Measurements from ENCODE around the gene ABHD8. TPM values are rescaled to one million over a fixed set of nuclear protein-coding genes. Genes with fewer than 3 reads are reported as not detected.

Gene ABHD8
- total and polyA plus RNA-seq, 2 of the 13 experiments (the other 11 are each of a cell fraction or from before 2014, with no cell fraction given): 6.3 to 7.2 TPM

GRCh38 chr19:17242431-17243208 lies 60.6 kb downstream of the ABHD8 start (continued):
- TF ChIP-seq ZNF687 (CRISPR knock-in tag; IDR thresholded peaks at IDR 0.05) (peak; percentile 53), ZNF598 (CRISPR knock-in tag; IDR thresholded peaks at IDR 0.05; ENCODE audit: borderline replicate concordance) (no peak), ZNF75D (CRISPR knock-in tag; IDR thresholded peaks at IDR 0.05; ENCODE audit: borderline replicate concordance) (no peak), TEAD3 (CRISPR knock-in tag; optimal IDR thresholded peaks at IDR 0.05; ENCODE audit: borderline replicate concordance) (no peak), ZFX (CRISPR knock-in tag; IDR thresholded peaks at IDR 0.05; ENCODE audit: low read depth) (peak; percentile 66), ZNF800 (CRISPR knock-in tag; IDR thresholded peaks at IDR 0.05) (no peak), ARHGAP35 (CRISPR knock-in tag; IDR thresholded peaks at IDR 0.05; ENCODE audit: borderline replicate concordance) (no peak), PATZ1 (CRISPR knock-in tag; IDR thresholded peaks at IDR 0.05) (no peak; the same call in 1 of the 2 replicates), NCOA2 (CRISPR knock-in tag; IDR thresholded peaks at IDR 0.05) (no peak), RFX1 (IDR thresholded peaks at IDR 0.05) (no peak), LCORL (IDR thresholded peaks at IDR 0.05) (no peak), LCORL (CRISPR knock-in tag; IDR thresholded peaks at IDR 0.05) (peak; percentile 17; the same call in 1 of the 2 replicates), ZFP36 (IDR thresholded peaks at IDR 0.05; ENCODE audit: borderline replicate concordance, low read depth, low read length, partially characterized antibody) (peak; percentile 9), RARG (CRISPR knock-in tag; IDR thresholded peaks at IDR 0.05; ENCODE audit: low read depth) (no peak), SETDB1 (CRISPR knock-in tag; IDR thresholded peaks at IDR 0.05; ENCODE audit: borderline replicate concordance) (no peak), ZNF891 (CRISPR knock-in tag; IDR thresholded peaks at IDR 0.05) (no peak), HOXA3 (CRISPR knock-in tag; IDR thresholded peaks at IDR 0.05) (peak; percentile 45; the same call in 1 of the 2 replicates), ZNF10 (CRISPR knock-in tag; IDR thresholded peaks at IDR 0.05; ENCODE audit: borderline replicate concordance, low read depth) (no peak), ZNF207 (IDR thresholded peaks at IDR 0.05; ENCODE audit: borderline replicate concordance) (no peak), MAF1 (CRISPR knock-in tag; IDR thresholded peaks at IDR 0.05; ENCODE audit: borderline replicate concordance) (no peak), MZF1 (CRISPR knock-in tag; IDR thresholded peaks at IDR 0.05; ENCODE audit: borderline replicate concordance) (no peak), PTBP1 (IDR thresholded peaks at IDR 0.05; ENCODE audit: low read depth, low read length, poor library complexity, severe bottlenecking) (no peak), TCF7L2 (IDR thresholded peaks at IDR 0.05; ENCODE audit: low read depth, low read length) (no peak)
